Stomach (tissue), 9 donors: ENCODE measurements around the gene CCL14. TPM values are rescaled to one million over a fixed set of nuclear protein-coding genes. Genes with fewer than 3 reads are reported as not detected.

Source experiments
- DNase-seq, 2 donors: peaks; one replicate each; pipeline versions ENCODE4 v3.0.0 to v3.0.0-alpha.2; 2013 to 2019
- H3K27ac ChIP-seq, 5 donors: fragments of 200-600 bp in 4 of 5; sonication (generic) in 4 of 5; one replicate each; pipeline ENCODE4 v1.5.1; 2013 to 2019; ENCODE audit warnings: mild to moderate bottlenecking in 1 of 5, moderate library complexity in 1 of 5
- H3K27me3 ChIP-seq, 3 donors: fragments of 200-600 bp; sonication (generic); one replicate each; pipeline ENCODE4 v1.5.1; 2017 to 2019; ENCODE audit warnings: mixed run types in 1 of 3
- H3K36me3 ChIP-seq, 4 donors: fragments of 200-600 bp; sonication (generic); 1 replicate in 3 of 4; 2 replicates in 1 of 4; pipeline ENCODE4 v1.5.1; 2016 to 2019
- H3K4me1 ChIP-seq, 4 donors: fragments of 200-600 bp; sonication (generic); one replicate each; pipeline ENCODE4 v1.5.1; 2016 to 2019
- H3K4me3 ChIP-seq, 4 donors: fragments of 200-600 bp; sonication (generic) in 3 of 4; one replicate each; pipeline ENCODE4 v1.5.1; 2016 to 2019; ENCODE audit warnings: mild to moderate bottlenecking in 1 of 4
- H3K9me3 ChIP-seq, 4 donors: fragments of 200-600 bp; sonication (generic); one replicate each; pipeline ENCODE4 v1.5.1; 2016 to 2019
- EP300 ChIP-seq: sonication (generic); formaldehyde crosslinking; IDR thresholded peaks from one replicate; pipeline ENCODE4 v1.6.1; 2017; ENCODE audit warnings: antibody characterized with exemption
- POLR2A ChIP-seq, 4 donors: fragments of 450-650 bp; IDR thresholded peaks; one replicate each; pipeline ENCODE4 v1.6.1; 2016; ENCODE audit warnings: antibody characterized with exemption in 4 of 4, control low read depth in 2 of 4, mild to moderate bottlenecking in 1 of 4, moderate library complexity in 1 of 4
- POLR2AphosphoS5 ChIP-seq, 3 donors: sonication (generic); formaldehyde crosslinking; IDR thresholded peaks; one replicate each; pipeline ENCODE4 v1.6.1; 2016; ENCODE audit warnings: antibody characterized with exemption in 3 of 3
- WGBS, 5 donors: extraction: QIAGEN DNeasy Blood & Tissue Kit in 3 of 5; methylation state at CpG; one replicate each; pipeline versions ENCODE4 v1.1.5 to v1.1.7; 2013 to 2018; 5-methylcytosine and 5-hydroxymethylcytosine counted together
- intact Hi-C: fragments of 100-400 bp; cut with DNase I; formaldehyde crosslinking; loops from one replicate; pipeline ENCODE4 v1.15.1; 2023; ENCODE audit warnings: low total_unique reads
- polyA plus RNA-seq, 3 donors: library from polyadenylated mRNA; stranded (reverse); fragments of 200-250 nt; gene quantifications; one replicate each; pipeline ENCODE4 v1.2.3, GENCODE V29; 2013
- total RNA-seq, 5 donors: library from RNA; depleted of rRNA; stranded (reverse); fragments of >200 nt; gene quantifications; one replicate each; pipeline versions ENCODE4 v1.1.0 to v1.2.3, GENCODE V29; 2014 to 2016
- TF ChIP-seq, protein P1 (sequence below), 7 experiments: fragments of 450-650 bp in 4 of 7; fragments of 200-600 bp in 3 of 7; sonication (generic) in 3 of 7; IDR thresholded peaks; one replicate each; pipeline ENCODE4 v1.5.1; 2016 to 2019; ENCODE audit warnings: antibody characterized with exemption in 7 of 7, control low read depth in 2 of 7, mild to moderate bottlenecking in 1 of 7
- donor health status: healthy with polysubstance abuse.
- donor health status: Bipolar disorder and iron deficiency.
- donor health status: healthy.

CCL14 gene
- total and polyA plus RNA-seq, 8 donors = 0.58 to 80.3 (median 3.3) TPM

DNA sequence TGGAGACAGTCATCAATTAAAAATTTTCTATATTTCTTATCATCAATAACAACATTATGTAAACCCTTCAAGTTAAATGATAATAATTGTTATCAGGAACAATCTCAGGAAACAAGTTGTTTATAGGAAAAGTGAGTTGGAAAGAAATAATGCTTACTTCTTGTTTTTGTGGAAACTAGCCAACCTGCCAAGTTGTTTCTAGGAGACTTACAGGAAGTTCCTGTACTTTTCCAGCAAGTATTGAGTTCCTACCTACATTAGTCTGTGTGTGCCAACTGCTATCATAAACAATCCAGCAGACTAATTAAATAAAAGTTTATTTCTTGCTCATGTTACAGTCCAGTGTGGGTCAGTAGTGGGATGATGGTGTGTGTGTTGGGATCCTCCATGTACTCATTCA lies 1.6 kb upstream of the CCL14 start:
- intact Hi-C loops = no loop called here
- Histone ChIP-seq H3K27me3 (peaks cover 0 to 8% (median 0%) of the 10 kb centered on the region in 3 donors), H3K4me3 (no peak overlapping the region), H3K36me3 (no peaks in the 10 kb centered on the region), H3K27ac (no peak overlapping the region), H3K9me3 (peaks cover 0 to 18% (median 5%) of the 10 kb centered on the region in 4 donors), H3K4me1 (no peaks in the 10 kb centered on the region)
- peak in 1 of 2 donors; percentile 36 for DNase-seq
- TF ChIP-seq POLR2A (IDR thresholded peaks at IDR 0.05) = no peak
- TF ChIP-seq EP300 = no peak
- no peak for TF ChIP-seq POLR2AphosphoS5 (IDR thresholded peaks at IDR 0.05)
- TF ChIP-seq, protein P1, sequence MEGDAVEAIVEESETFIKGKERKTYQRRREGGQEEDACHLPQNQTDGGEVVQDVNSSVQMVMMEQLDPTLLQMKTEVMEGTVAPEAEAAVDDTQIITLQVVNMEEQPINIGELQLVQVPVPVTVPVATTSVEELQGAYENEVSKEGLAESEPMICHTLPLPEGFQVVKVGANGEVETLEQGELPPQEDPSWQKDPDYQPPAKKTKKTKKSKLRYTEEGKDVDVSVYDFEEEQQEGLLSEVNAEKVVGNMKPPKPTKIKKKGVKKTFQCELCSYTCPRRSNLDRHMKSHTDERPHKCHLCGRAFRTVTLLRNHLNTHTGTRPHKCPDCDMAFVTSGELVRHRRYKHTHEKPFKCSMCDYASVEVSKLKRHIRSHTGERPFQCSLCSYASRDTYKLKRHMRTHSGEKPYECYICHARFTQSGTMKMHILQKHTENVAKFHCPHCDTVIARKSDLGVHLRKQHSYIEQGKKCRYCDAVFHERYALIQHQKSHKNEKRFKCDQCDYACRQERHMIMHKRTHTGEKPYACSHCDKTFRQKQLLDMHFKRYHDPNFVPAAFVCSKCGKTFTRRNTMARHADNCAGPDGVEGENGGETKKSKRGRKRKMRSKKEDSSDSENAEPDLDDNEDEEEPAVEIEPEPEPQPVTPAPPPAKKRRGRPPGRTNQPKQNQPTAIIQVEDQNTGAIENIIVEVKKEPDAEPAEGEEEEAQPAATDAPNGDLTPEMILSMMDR (IDR thresholded peaks at IDR 0.05) = no peak

DNA sequence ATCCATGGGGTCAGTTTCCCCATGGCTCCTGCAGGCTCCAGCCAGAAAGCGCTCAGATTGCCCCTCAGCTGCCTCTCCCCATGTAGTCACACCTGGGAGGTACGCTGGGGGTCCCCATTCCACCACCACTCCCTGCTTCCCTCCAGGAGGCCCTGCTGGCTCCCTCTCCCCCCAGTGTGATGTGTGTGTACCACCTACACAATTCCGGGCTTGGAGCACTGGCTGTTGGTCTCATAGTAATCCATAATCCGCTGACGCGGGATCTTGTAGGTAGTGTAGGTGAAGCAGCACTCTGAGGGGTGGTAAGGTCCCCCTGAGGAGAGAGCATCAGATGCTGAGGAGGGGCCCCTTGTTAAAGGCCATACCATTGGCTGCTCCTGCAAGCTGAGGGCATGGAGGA lies 2.4 kb downstream of the CCL14 start:
- Histone ChIP-seq H3K4me1 (no peaks in the 10 kb centered on the region), H3K27me3 (no peaks in the 10 kb centered on the region), H3K9me3 (peaks cover 0 to 8% (median 4%) of the 10 kb centered on the region in 4 donors), H3K36me3 (no peaks in the 10 kb centered on the region), H3K27ac (no peak overlapping the region), H3K4me3 (peak overlapping the region in 1 of 4 donors; percentile 9)
- DNase-seq = no peak
- no peak for TF ChIP-seq POLR2A (IDR thresholded peaks at IDR 0.05)
- no peak for TF ChIP-seq POLR2AphosphoS5 (IDR thresholded peaks at IDR 0.05)
- no peak for TF ChIP-seq EP300
- WGBS, 5 donors = 85 to 98% (median 94%) methylated on average over 6 of the region's 6 CpGs
- intact Hi-C loops = no loop called here

DNA sequence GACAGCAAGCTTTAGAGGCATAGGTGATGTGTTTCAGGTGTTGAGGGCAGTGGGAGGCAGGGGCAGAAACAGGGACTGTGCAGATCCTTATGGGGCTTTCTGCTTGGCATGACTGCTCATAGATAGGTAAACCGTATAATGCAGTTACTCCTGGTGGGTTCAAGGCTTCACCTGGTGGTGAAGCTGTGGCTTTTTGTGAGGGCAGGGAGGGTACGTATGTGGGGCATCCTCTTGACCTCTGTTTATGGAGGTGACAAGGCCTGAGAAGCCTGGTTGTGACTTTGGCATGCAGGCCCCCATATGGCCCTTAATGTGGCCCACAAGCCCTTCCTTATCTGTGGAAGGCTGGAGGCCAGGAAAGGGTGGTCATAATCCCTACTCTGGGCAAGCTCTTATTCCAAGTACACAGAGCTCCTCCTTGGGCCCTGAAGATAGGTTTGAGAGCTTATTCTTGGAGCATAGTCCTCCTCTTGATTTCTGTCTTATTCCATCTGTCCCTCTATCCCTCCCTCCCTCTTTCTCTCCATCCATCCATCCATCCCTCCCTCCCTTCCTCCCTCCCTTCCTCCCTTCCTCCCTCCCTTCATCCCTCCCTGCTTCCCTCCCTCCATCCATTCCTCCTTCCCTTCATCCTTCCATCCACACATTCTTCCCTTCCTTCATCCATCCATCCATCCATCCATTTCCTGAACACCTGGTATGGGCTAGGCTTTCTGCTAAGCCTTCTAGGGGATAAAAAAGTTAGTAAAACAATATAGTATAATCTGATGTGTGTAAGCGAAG lies 3.9 kb downstream of the CCL14 start:
- no peak for DNase-seq

DNA sequence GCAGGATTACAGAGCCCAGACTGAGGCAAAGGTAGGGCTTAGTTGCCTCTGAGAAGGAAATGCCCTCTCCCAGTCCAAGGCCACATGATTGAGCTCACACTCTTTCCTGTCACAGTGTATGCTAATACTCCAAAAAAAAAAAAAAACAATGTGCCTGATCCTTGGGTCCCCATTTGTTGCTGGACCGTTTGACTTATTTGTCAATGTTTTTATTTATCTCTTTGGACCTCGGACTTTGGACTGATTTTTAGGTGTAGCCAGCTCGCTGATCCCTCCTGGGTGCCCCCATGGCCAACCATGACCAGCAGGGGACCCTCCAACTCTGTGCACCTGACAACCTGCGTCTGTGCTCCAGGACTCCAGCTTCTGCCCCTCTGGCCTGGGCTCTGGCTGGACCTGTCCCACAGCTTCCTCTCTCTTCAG lies 4.6 kb downstream of the CCL14 start:
- Histone ChIP-seq H3K9me3 (no peaks in the 10 kb centered on the region), H3K27me3 (no peaks in the 10 kb centered on the region), H3K36me3 (no peaks in the 10 kb centered on the region), H3K4me1 (no peaks in the 10 kb centered on the region), H3K4me3 (no peak overlapping the region), H3K27ac (no peak overlapping the region)
- TF ChIP-seq EP300 (no peak), POLR2AphosphoS5 (IDR thresholded peaks at IDR 0.05) (no peak), POLR2A (IDR thresholded peaks at IDR 0.05) (no peak)
- TF ChIP-seq, protein P1 (IDR thresholded peaks at IDR 0.05) = peak in 1 of 7 experiments; percentile 4
- WGBS, 5 donors = 35 to 54% (median 40%) methylated on average over 4 of the region's 4 CpGs
- intact Hi-C loops = no loop called here
- DNase-seq = peak in 1 of 2 donors; percentile 54

More for the DNA sequence above, 3.9 kb downstream of the CCL14 start:
- Histone ChIP-seq H3K4me1 (no peaks in the 10 kb centered on the region), H3K27me3 (no peaks in the 10 kb centered on the region), H3K4me3 (no peak overlapping the region), H3K36me3 (no peaks in the 10 kb centered on the region), H3K9me3 (no peaks in the 10 kb centered on the region), H3K27ac (no peak overlapping the region)
- TF ChIP-seq POLR2AphosphoS5 (IDR thresholded peaks at IDR 0.05) (no peak), EP300 (no peak), POLR2A (IDR thresholded peaks at IDR 0.05) (no peak)
- TF ChIP-seq, protein P1 (IDR thresholded peaks at IDR 0.05) = no peak
- intact Hi-C loops = no loop called here
- WGBS, 5 donors = 88 to 95% (median 94%) methylated on average over 3 of the region's 3 CpGs

DNA sequence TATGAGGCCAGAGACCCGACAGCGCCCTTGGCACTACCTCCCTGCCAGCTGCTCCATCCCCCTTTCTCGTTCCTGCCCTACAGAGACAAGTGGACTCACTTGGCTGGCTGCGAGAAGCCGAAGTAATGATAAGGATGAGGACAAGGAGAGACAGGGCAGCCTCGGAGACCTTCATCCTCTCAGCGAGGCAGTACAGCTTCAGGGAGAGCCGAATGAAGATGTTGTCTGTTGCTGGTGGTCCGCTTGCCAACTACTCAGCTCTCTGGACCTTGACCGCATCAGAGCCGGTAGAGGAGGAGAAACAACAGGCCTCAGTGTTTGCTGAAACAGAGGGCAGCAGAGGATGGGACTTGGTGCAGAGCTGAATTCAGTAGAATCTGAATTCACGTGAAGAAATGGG lies 5.3 kb downstream of the CCL14 start, which contains the start of gene CCL16:
CCL16 (minus strand) TSS at position 252 of the 400 bp plus-strand sequence; CDS start at position 175, 77 bp downstream.
- Histone ChIP-seq H3K9me3 (no peaks in the 10 kb centered on the region), H3K4me1 (no peaks in the 10 kb centered on the region), H3K4me3 (no peak within 1 kb of the TSS), H3K27ac (no peak within 1 kb of the TSS), H3K27me3 (no peaks in the 10 kb centered on the region), H3K36me3 (no peaks in the 10 kb centered on the region)
- 91 to 95% (median 93%) methylated on average over 12 of the region's 12 CpGs for WGBS, 5 donors
- intact Hi-C loops = no loop called here
- no peak for DNase-seq
- TF ChIP-seq POLR2AphosphoS5 (IDR thresholded peaks at IDR 0.05) (no peak), EP300 (no peak), POLR2A (IDR thresholded peaks at IDR 0.05) (no peak)
- TF ChIP-seq, protein P1 (IDR thresholded peaks at IDR 0.05) = no peak
